Keratinocyte (primary cell): ENCODE measurements around the gene LRRC37A3.
"Not testable (repeated sequence)": the region's sequence is repeated elsewhere in the genome, so short reads cannot be mapped to it uniquely, and the experiment has no call there.

Experiments
- EZH2 ChIP-seq: IDR thresholded peaks from one replicate; pipeline ENCODE4 v1.6.1; 2012; ENCODE audit warnings: inconsistent platforms, mild to moderate bottlenecking, low read length, moderate library complexity
- TF ChIP-seq, protein P1 (sequence below), 3 experiments: IDR thresholded peaks in 1 of 3; conservative IDR thresholded peaks in 1 of 3; optimal IDR thresholded peaks in 1 of 3; 2 replicates in 2 of 3; 3 replicates in 1 of 3; pipeline versions ENCODE3 to v1.5.1; 2011; ENCODE audit warnings: low read length in 3 of 3, mild to moderate bottlenecking in 3 of 3, moderate library complexity in 2 of 3, control low read depth in 1 of 3, inconsistent platforms in 1 of 3; ENCODE audit not compliant: insufficient read depth in 2 of 3; ENCODE audit errors: extremely low read depth in 1 of 3

DNA sequence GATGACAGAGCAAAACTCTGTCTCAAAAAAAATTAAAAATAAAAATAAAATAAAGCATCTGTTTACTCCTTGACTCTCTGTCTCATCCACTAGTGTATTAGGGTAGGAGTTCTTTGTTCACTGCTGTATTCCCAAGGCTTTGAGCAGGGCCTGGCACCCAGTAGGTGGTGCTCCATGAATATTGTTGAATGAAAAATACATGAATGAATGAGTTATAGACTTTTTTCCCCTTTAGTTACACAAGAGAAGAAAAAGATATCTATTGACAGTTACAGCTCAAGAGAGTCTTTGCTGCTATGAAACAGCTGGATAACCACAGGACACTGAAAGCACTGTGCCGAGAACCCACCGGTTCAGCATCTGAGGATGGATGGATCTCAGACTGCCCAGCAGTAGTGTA lies 44.5 kb upstream of the LRRC37A3 start:
- TF ChIP-seq, protein P1, sequence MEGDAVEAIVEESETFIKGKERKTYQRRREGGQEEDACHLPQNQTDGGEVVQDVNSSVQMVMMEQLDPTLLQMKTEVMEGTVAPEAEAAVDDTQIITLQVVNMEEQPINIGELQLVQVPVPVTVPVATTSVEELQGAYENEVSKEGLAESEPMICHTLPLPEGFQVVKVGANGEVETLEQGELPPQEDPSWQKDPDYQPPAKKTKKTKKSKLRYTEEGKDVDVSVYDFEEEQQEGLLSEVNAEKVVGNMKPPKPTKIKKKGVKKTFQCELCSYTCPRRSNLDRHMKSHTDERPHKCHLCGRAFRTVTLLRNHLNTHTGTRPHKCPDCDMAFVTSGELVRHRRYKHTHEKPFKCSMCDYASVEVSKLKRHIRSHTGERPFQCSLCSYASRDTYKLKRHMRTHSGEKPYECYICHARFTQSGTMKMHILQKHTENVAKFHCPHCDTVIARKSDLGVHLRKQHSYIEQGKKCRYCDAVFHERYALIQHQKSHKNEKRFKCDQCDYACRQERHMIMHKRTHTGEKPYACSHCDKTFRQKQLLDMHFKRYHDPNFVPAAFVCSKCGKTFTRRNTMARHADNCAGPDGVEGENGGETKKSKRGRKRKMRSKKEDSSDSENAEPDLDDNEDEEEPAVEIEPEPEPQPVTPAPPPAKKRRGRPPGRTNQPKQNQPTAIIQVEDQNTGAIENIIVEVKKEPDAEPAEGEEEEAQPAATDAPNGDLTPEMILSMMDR (optimal IDR thresholded peaks at IDR 0.05 in 1 of 3, IDR thresholded peaks at IDR 0.05 in 1 of 3, conservative IDR thresholded peaks at IDR 0.05 in 1 of 3; ENCODE audit: extremely low read depth in 1 of 3, insufficient read depth in 2 of 3, low read length in 3 of 3) = not testable (repeated sequence)
- not testable (repeated sequence) for TF ChIP-seq EZH2
